Stomach (tissue), 9 donors: ENCODE measurements around the gene WWOX. TPM values are rescaled to one million over a fixed set of nuclear protein-coding genes. Genes with fewer than 3 reads are reported as not detected.

Experiments used
- DNase-seq, 2 donors: peaks; one replicate each; pipeline versions ENCODE4 v3.0.0 to v3.0.0-alpha.2; 2013 to 2019
- H3K27ac ChIP-seq, 5 donors: fragments of 200-600 bp in 4 of 5; sonication (generic) in 4 of 5; one replicate each; pipeline ENCODE4 v1.5.1; 2013 to 2019; ENCODE audit warnings: mild to moderate bottlenecking in 1 of 5, moderate library complexity in 1 of 5
- H3K27me3 ChIP-seq, 3 donors: fragments of 200-600 bp; sonication (generic); one replicate each; pipeline ENCODE4 v1.5.1; 2017 to 2019; ENCODE audit warnings: mixed run types in 1 of 3
- H3K36me3 ChIP-seq, 4 donors: fragments of 200-600 bp; sonication (generic); 1 replicate in 3 of 4; 2 replicates in 1 of 4; pipeline ENCODE4 v1.5.1; 2016 to 2019
- H3K4me1 ChIP-seq, 4 donors: fragments of 200-600 bp; sonication (generic); one replicate each; pipeline ENCODE4 v1.5.1; 2016 to 2019
- H3K4me3 ChIP-seq, 4 donors: fragments of 200-600 bp; sonication (generic) in 3 of 4; one replicate each; pipeline ENCODE4 v1.5.1; 2016 to 2019; ENCODE audit warnings: mild to moderate bottlenecking in 1 of 4
- H3K9me3 ChIP-seq, 4 donors: fragments of 200-600 bp; sonication (generic); one replicate each; pipeline ENCODE4 v1.5.1; 2016 to 2019
- EP300 ChIP-seq: sonication (generic); formaldehyde crosslinking; IDR thresholded peaks from one replicate; pipeline ENCODE4 v1.6.1; 2017; ENCODE audit warnings: antibody characterized with exemption
- POLR2A ChIP-seq, 4 donors: fragments of 450-650 bp; IDR thresholded peaks; one replicate each; pipeline ENCODE4 v1.6.1; 2016; ENCODE audit warnings: antibody characterized with exemption in 4 of 4, control low read depth in 2 of 4, mild to moderate bottlenecking in 1 of 4, moderate library complexity in 1 of 4
- POLR2AphosphoS5 ChIP-seq, 3 donors: sonication (generic); formaldehyde crosslinking; IDR thresholded peaks; one replicate each; pipeline ENCODE4 v1.6.1; 2016; ENCODE audit warnings: antibody characterized with exemption in 3 of 3
- WGBS, 5 donors: extraction: QIAGEN DNeasy Blood & Tissue Kit in 3 of 5; methylation state at CpG; one replicate each; pipeline versions ENCODE4 v1.1.5 to v1.1.7; 2013 to 2018; 5-methylcytosine and 5-hydroxymethylcytosine counted together
- intact Hi-C: fragments of 100-400 bp; cut with DNase I; formaldehyde crosslinking; loops from one replicate; pipeline ENCODE4 v1.15.1; 2023; ENCODE audit warnings: low total_unique reads
- polyA plus RNA-seq, 3 donors: library from polyadenylated mRNA; stranded (reverse); fragments of 200-250 nt; gene quantifications; one replicate each; pipeline ENCODE4 v1.2.3, GENCODE V29; 2013
- total RNA-seq, 5 donors: library from RNA; depleted of rRNA; stranded (reverse); fragments of >200 nt; gene quantifications; one replicate each; pipeline versions ENCODE4 v1.1.0 to v1.2.3, GENCODE V29; 2014 to 2016
- TF ChIP-seq, protein P1 (sequence below), 7 experiments: fragments of 450-650 bp in 4 of 7; fragments of 200-600 bp in 3 of 7; sonication (generic) in 3 of 7; IDR thresholded peaks; one replicate each; pipeline ENCODE4 v1.5.1; 2016 to 2019; ENCODE audit warnings: antibody characterized with exemption in 7 of 7, control low read depth in 2 of 7, mild to moderate bottlenecking in 1 of 7
- donor health status: healthy with polysubstance abuse.
- donor health status: Bipolar disorder and iron deficiency.
- donor health status: healthy.

Gene WWOX
- total and polyA plus RNA-seq, 8 donors = 7.7 to 129 (median 48.7) TPM

DNA sequence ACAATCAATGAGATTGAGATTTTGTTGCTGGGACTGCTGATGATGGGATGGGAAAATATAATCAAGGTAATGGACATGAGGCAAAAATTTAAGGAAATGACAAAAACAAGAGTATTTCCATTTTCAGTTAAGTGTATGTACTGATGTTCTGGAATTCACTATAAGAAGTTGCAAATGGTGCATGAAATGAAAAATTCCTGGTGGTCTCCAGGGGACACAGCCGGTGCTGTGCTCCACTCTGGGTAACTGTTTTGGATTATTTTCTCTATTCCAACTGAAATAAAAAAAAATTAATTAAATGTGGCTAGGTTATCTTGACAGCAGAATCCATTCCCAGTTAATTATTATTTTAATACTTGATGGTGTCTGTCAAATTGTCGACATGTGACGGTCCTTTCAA lies 305.6 kb downstream of the WWOX start:
- no peaks in the 10 kb centered on the region for H3K27me3 ChIP-seq
- H3K9me3 ChIP-seq = peaks cover 0 to 5% (median 0%) of the 10 kb centered on the region in 4 donors
- no peak overlapping the region for H3K4me3 ChIP-seq
- H3K36me3 ChIP-seq = no peaks in the 10 kb centered on the region
- TF ChIP-seq POLR2A (IDR thresholded peaks at IDR 0.05) = no peak
- TF ChIP-seq EP300 = no peak
- no peak for TF ChIP-seq POLR2AphosphoS5 (IDR thresholded peaks at IDR 0.05)
- no peak overlapping the region for H3K27ac ChIP-seq
- H3K4me1 ChIP-seq = no peaks in the 10 kb centered on the region
- no peak for DNase-seq
- WGBS, 5 donors = 78 to 97% (median 94%) methylated on average over 3 of the region's 3 CpGs
- intact Hi-C loops = no loop called here

GRCh38 chr16:78405833-78406232 lies 306.4 kb downstream of the WWOX start:
- intact Hi-C loops = no loop called here
- 86 to 93% (median 91%) methylated on average over 7 of the region's 7 CpGs for WGBS, 5 donors
- Histone ChIP-seq H3K36me3 (no peaks in the 10 kb centered on the region), H3K4me1 (no peaks in the 10 kb centered on the region), H3K27ac (no peak overlapping the region), H3K27me3 (no peaks in the 10 kb centered on the region), H3K9me3 (peaks cover 0 to 5% (median 0%) of the 10 kb centered on the region in 4 donors), H3K4me3 (no peak overlapping the region)
- no peak for DNase-seq
- TF ChIP-seq EP300 (no peak), POLR2A (IDR thresholded peaks at IDR 0.05) (no peak), POLR2AphosphoS5 (IDR thresholded peaks at IDR 0.05) (no peak)
- TF ChIP-seq, protein P1, sequence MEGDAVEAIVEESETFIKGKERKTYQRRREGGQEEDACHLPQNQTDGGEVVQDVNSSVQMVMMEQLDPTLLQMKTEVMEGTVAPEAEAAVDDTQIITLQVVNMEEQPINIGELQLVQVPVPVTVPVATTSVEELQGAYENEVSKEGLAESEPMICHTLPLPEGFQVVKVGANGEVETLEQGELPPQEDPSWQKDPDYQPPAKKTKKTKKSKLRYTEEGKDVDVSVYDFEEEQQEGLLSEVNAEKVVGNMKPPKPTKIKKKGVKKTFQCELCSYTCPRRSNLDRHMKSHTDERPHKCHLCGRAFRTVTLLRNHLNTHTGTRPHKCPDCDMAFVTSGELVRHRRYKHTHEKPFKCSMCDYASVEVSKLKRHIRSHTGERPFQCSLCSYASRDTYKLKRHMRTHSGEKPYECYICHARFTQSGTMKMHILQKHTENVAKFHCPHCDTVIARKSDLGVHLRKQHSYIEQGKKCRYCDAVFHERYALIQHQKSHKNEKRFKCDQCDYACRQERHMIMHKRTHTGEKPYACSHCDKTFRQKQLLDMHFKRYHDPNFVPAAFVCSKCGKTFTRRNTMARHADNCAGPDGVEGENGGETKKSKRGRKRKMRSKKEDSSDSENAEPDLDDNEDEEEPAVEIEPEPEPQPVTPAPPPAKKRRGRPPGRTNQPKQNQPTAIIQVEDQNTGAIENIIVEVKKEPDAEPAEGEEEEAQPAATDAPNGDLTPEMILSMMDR (IDR thresholded peaks at IDR 0.05) = no peak

- peak in 2 of 3 donors; percentile 5 to 32 for TF ChIP-seq POLR2AphosphoS5 (IDR thresholded peaks at IDR 0.05)
- TF ChIP-seq, protein P1 (IDR thresholded peaks at IDR 0.05) = no peak
- H3K27ac ChIP-seq = no peak overlapping the region
- intact Hi-C loops = no loop called here
- H3K9me3 ChIP-seq = peaks cover 0 to 5% (median 0%) of the 10 kb centered on the region in 4 donors
- H3K4me3 ChIP-seq = no peak overlapping the region
- peak in 1 of 2 donors; percentile 60 for DNase-seq
- no peaks in the 10 kb centered on the region for H3K4me1 ChIP-seq
- H3K27me3 ChIP-seq = no peaks in the 10 kb centered on the region
- H3K36me3 ChIP-seq = no peaks in the 10 kb centered on the region
Observed at GRCh38 chr16:78407191-78407590, 307.7 kb downstream of the WWOX start.

DNA sequence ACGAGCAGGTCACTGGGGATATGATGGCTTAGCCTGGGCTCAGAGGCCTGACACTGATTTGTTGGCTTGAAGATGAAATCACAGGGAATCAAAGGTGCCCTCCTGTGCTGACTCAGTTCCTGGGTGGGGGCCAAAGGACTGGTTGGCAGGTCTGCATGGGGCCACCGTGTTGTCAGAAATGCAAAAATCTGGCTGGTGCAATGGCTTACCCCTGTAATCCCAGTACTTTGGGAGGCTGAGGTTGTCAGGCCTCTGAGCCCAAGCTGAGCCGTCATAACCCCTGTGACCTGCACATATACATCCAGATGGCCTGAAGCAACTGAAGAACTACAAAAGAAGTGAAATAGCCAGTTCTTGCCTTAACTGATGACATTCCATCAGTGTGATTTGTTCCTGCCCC lies 314.2 kb downstream of the WWOX start:
- intact Hi-C loops = no loop called here
- Histone ChIP-seq H3K4me3 (no peak overlapping the region), H3K27me3 (no peaks in the 10 kb centered on the region), H3K36me3 (no peaks in the 10 kb centered on the region), H3K9me3 (peaks cover 0 to 19% (median 12%) of the 10 kb centered on the region in 4 donors), H3K4me1 (no peaks in the 10 kb centered on the region), H3K27ac (no peak overlapping the region)
- no peak for DNase-seq
- WGBS, 5 donors = 82 to 100% (median 96%) methylated on average over 2 to 3 of the region's 3 CpGs
- TF ChIP-seq, protein P1 (IDR thresholded peaks at IDR 0.05) = no peak
- TF ChIP-seq POLR2AphosphoS5 (IDR thresholded peaks at IDR 0.05) (no peak), EP300 (no peak), POLR2A (IDR thresholded peaks at IDR 0.05) (no peak)

GRCh38 chr16:78415013-78415412 lies 315.6 kb downstream of the WWOX start:
- peaks cover 0 to 19% (median 12%) of the 10 kb centered on the region in 4 donors for H3K9me3 ChIP-seq
- H3K27ac ChIP-seq = no peak overlapping the region
- no peaks in the 10 kb centered on the region for H3K4me1 ChIP-seq
- no peaks in the 10 kb centered on the region for H3K27me3 ChIP-seq
- no peak overlapping the region for H3K4me3 ChIP-seq
- no peak for DNase-seq
- intact Hi-C loops = no loop called here
- TF ChIP-seq, protein P1 (IDR thresholded peaks at IDR 0.05) = no peak
- no peak for TF ChIP-seq EP300
- TF ChIP-seq POLR2A (IDR thresholded peaks at IDR 0.05) = no peak
- TF ChIP-seq POLR2AphosphoS5 (IDR thresholded peaks at IDR 0.05) = no peak
- no peaks in the 10 kb centered on the region for H3K36me3 ChIP-seq
- WGBS, 5 donors = 90 to 97% (median 96%) methylated on average over 5 of the region's 5 CpGs
